Fibroblast of upper back skin (primary cell): ENCODE data around the gene MAN1A1.
"Not testable (repeated sequence)": the region's sequence is repeated elsewhere in the genome, so short reads cannot be mapped to it uniquely, and the experiment has no call there.

Experiments used
- DNase-seq: peaks from one replicate; pipeline ENCODE4 v3.0.0-alpha.2; 2013

Gene MAN1A1

DNA sequence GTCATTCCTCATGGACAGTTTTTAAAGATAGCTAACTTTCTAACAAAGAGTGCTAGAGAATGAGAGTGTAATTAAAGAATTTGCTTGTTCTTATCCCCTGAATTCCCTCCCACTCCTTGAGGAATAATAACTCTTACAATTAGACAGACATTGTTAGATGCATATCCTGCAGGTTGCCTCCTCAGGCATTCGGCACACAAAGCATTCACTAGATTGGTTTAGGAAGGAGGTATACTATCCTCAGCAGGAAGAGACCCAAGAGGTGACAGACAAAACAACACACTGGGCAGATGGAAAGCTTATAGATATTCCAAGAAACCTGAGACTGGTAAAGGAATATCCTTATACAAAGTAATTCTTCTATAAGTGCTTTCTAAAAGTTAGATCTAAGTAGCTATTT, 162.0 kb downstream of the MAN1A1 start:
- DNase-seq: no peak

DNA sequence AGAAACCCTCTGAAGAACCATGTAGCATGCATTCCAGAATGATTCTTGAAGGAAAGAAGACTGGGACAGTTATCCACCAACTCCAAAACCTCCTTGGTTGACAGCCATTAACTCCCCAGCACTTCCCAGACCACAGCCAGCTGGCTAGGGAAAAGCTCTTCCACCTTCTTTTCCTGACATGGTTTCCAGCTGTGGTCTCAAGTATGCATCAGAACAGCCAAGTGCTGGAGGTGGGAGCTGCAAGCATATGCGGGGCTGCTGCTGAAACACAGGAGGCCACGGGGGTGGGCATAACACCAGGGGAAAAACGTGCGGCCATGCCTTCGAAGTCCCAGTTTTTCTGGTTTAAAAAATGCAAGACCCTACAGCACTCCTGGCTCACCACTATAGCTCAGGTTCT, 163.1 kb downstream of the MAN1A1 start:
- no peak for DNase-seq

DNA sequence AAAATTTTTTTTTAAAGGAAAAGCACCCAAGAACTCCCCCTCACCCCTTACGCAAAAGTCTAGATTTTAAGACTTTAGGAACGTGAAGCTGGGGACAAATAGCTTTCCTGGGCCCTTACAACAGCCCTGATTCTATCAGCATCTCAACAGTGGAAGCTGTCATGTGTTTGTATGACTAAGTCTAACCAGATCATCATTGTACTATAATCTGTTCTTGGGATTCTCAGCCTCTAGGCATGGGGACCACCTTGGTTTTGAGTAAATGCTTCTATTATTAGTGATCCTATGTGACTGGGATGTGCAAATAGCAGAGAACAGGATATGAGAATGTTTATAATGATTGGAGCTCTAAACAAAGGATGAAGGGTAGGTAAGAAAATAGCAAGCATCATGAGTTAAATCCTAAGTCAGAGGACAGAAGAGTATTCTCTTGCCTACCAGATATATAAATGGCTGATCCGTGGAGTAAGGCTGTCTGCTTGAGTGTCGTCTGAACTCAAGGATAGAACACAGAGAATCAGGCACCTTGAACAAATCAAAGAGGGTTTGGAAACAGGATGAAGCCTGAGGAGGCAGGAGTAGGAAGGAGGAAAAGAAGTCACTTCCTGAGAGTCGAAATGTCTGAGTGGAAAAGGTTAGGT, 165.4 kb downstream of the MAN1A1 start:
- no peak for DNase-seq

DNA sequence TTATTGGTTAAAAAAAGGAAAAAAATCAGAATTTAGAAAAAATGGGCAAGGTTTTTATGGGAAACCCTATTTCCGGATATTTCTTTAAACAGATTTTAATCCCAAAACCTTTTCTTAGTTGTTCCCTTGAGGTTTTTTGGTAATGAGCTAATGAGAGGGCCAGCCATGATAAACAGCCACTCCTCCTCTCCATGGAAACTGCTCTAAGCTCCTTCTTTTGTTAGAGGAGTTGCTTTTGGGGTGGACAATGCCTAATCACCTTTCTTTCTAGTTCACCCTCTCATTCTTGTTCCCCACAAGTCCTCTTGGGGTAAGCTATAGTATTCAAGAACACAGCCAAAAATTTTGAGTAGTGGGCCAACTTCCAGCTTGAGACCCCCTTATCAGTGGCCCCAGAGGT, 166.1 kb downstream of the MAN1A1 start:
- no peak for DNase-seq

DNA sequence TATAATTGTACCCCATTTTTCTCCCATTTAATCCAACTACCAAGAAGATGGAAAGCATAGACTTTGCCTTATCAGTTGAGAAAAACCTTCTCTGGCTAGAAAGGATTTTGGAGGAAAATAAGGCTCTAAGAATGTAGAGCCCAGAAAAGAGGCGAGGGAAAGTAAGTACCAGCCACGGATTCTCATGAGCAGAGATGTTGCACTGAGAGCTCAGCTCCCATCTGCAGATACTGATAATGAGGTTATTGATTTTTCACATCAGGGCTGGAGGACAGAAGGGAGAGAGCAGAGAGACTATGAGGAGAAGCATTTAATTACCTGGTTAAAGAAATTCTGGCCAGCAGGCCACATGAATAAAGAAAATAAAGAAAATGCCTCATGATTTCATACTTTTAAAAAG, 166.7 kb downstream of the MAN1A1 start:
- DNase-seq: no peak

- DNase-seq: no peak
These were observed 167.3 kb downstream of the MAN1A1 start for GRCh38 chr6:119182216-119182803.

- no peak for DNase-seq
These were observed 168.5 kb downstream of the MAN1A1 start for GRCh38 chr6:119181046-119181445.

- DNase-seq: no peak
These were observed 169.7 kb downstream of the MAN1A1 start for GRCh38 chr6:119179842-119180241.

- DNase-seq: no peak
These were observed 170.5 kb downstream of the MAN1A1 start for GRCh38 chr6:119179062-119179461.

DNA sequence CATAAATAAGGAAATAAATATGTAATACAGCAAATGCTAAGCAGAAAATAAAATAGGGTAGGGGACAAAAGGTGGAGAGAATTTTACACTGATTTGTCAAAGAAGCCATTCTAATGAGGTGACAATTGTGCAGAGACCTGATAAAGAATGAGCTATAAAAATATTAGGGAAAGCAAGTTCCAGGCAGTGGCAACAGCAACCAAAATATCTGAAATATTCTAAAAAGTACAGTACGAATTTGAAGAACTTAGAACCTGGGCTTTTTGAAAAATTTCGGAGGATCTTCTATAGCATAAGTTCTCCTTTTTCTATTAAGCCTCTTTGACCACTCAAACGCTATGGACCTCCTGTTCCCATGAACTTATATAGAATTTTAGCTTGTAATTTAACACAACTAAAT, 173.1 kb downstream of the MAN1A1 start:
- no peak for DNase-seq

GRCh38 chr6:119174879-119175817, 174.4 kb downstream of the MAN1A1 start:
- peak; percentile 76 for DNase-seq

GRCh38 chr6:119174085-119174445, 175.5 kb downstream of the MAN1A1 start:
- no peak for DNase-seq

- no peak for DNase-seq
These were observed 176.1 kb downstream of the MAN1A1 start for GRCh38 chr6:119173249-119174084.

DNA sequence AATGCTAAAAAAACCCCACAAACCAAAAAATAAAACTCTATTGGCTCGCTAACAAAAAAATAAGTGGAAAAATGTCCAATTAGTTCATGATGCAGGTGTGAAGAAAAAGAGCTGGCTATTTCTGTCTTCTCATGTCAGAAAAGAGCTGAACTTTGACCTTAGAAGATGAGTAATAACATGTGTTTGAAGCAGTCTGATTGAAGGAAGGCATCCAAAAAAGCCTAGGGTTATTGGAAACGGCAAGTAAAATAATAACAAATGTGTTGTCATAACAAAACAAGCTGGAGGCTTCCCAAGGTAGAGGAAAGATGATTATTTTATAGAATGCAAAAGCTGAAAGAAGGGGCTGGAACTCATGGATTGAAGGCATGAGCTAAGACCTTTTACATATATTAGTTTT, 176.7 kb downstream of the MAN1A1 start:
- DNase-seq: no peak

- DNase-seq: no peak
These were observed 177.5 kb downstream of the MAN1A1 start for GRCh38 chr6:119171864-119172588.

- no peak for DNase-seq
These were observed 178.3 kb downstream of the MAN1A1 start for GRCh38 chr6:119171088-119171841.

DNA sequence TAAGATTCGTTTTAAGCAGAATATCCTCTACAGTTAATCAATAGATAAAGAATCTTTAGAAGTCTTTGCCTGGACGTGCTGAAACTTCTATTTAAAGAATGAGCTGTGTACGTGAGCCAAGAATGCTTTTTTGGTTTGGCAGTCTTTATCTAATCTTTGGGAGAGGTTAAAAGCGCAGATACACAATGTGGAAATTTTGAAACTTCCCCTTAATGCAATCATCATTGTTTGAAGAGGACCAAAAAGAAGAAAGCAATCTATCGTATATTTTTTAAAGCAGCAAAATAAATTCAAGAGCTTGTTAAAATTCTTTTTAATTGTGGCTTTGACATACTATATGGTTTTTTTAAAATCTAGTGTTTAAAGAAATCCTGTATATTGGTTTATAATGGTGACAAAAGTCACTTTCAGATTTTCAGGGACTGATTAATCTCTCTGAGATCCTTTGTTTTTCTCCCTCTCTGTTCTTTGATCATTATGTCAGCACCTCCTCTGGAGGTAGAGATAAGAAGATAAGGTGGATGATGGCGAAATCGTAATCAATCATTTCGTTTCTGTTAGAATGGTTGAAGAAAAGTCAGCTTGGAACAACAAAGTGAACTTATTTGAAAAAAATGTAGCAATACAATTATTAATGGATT, 179.0 kb downstream of the MAN1A1 start:
- peak; percentile 66 for DNase-seq

- DNase-seq: no peak
These were observed 179.5 kb downstream of the MAN1A1 start for GRCh38 chr6:119170103-119170446.

- not testable (repeated sequence) for DNase-seq
These were observed 180.2 kb downstream of the MAN1A1 start for GRCh38 chr6:119169355-119169754.

DNA sequence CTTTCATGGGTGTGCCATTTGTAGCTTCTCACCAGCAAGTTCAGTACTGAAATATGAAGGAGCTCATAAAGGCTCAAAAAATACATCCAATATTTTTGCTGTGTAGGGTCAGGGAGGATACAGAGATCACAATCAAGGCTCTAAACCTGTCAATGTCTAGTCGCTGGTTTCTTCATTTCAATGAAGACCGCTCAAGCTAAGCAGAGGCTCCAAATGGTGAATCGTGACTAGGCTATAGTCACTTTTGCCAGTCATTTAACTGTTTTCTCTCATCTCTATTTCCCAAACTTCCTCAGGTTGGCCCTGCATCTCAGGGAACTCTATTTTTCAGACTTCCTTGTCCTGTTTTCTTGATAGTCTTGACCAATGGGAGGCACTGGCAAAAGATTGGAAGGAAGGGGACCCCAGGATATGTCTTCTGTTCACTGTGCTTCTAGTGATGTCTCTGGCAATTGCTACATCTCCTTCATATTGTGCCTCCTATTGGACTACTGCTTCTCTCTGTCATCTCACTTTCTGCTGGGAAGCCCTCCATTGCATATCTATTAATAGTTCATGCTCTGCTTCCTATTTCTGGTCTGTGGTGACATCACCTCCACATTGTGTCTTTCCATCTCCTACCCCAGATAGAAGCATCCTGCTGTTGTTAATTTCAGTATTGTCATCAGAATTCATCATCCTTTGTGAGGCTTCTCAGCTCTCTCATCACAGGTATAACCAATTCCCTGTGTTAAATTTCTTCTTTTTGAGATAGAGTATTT, 183.4 kb downstream of the MAN1A1 start:
- DNase-seq: no peak
